SK-N-MC (cell line): ENCODE data around the gene NECAB3.
A peak's percentile ranks its signal among the peaks of the same experiment; 100 is the strongest.

ENCODE experiments used
- DNase-seq: peaks from one replicate; pipeline ENCODE4 v3.0.0-alpha.2; 2011; ENCODE audit warnings: low read depth, low spot score
- H3K27ac ChIP-seq: fragments of 200-600 bp; sonication (generic); 2 replicates; pipeline ENCODE4 v1.5.1; 2016; ENCODE audit warnings: mixed run types
- H3K36me3 ChIP-seq: fragments of 200-600 bp; sonication (generic); 2 replicates; pipeline ENCODE4 v1.6.1; 2017; ENCODE audit warnings: antibody characterized with exemption, low read length, mixed read lengths; ENCODE audit not compliant: insufficient read depth
- H3K4me3 ChIP-seq: fragments of 200-600 bp; sonication (generic); 2 replicates; pipeline ENCODE4 v1.5.1; 2016
- H3K9ac ChIP-seq: fragments of 200-600 bp; sonication (generic); 2 replicates; pipeline ENCODE4 v1.8.0; 2017; ENCODE audit warnings: mixed run types, mixed read lengths; ENCODE audit not compliant: insufficient read length
- H3K9me3 ChIP-seq: fragments of 200-600 bp; sonication (generic); 2 replicates; pipeline ENCODE4 v1.6.1; 2017; ENCODE audit warnings: low read depth, mild to moderate bottlenecking, antibody characterized with exemption, low read length, moderate library complexity, mixed read lengths
- EZH2 ChIP-seq: fragments of 200-600 bp; sonication (generic); IDR thresholded peaks from one replicate; pipeline ENCODE4 v1.6.1; 2017; ENCODE audit warnings: antibody characterized with exemption
- FOXP2 ChIP-seq: optimal IDR thresholded peaks from 2 replicates; pipeline ENCODE3; 2011; ENCODE audit warnings: mild to moderate bottlenecking, moderate library complexity; ENCODE audit not compliant: insufficient read depth; ENCODE audit errors: extremely low read length, control extremely low read depth
- POLR2AphosphoS5 ChIP-seq: IDR thresholded peaks from 2 replicates; pipeline ENCODE4 v1.6.1; 2012; ENCODE audit warnings: mild to moderate bottlenecking, low read depth, low read length, borderline replicate concordance

NECAB3 gene

GRCh38 chr20:33689973-33690372 lies 15.7 kb upstream of the NECAB3 start:
- no peak overlapping the region for H3K27ac ChIP-seq
- DNase-seq: no peak
- no peaks in the 10 kb centered on the region for H3K9me3 ChIP-seq
- H3K4me3 ChIP-seq: no peak overlapping the region
- no peaks in the 10 kb centered on the region for H3K36me3 ChIP-seq
- TF ChIP-seq POLR2AphosphoS5 (no peak), FOXP2 (no peak), EZH2 (no peak)
- H3K9ac ChIP-seq: no peak overlapping the region

- Histone ChIP-seq H3K9me3 (no peaks in the 10 kb centered on the region), H3K4me3 (no peak overlapping the region), H3K36me3 (no peaks in the 10 kb centered on the region), H3K9ac (no peak overlapping the region), H3K27ac (no peak overlapping the region)
- TF ChIP-seq POLR2AphosphoS5 (no peak), FOXP2 (no peak), EZH2 (no peak)
- DNase-seq: no peak
Measured at GRCh38 chr20:33689493-33689892, 15.3 kb upstream of the NECAB3 start.

GRCh38 chr20:33688938-33689424 lies 14.8 kb upstream of the NECAB3 start:
- no peaks in the 10 kb centered on the region for H3K9me3 ChIP-seq
- DNase-seq: no peak
- H3K36me3 ChIP-seq: no peaks in the 10 kb centered on the region
- H3K9ac ChIP-seq: no peak overlapping the region
- no peak overlapping the region for H3K4me3 ChIP-seq
- TF ChIP-seq FOXP2 (no peak), POLR2AphosphoS5 (no peak), EZH2 (no peak)
- H3K27ac ChIP-seq: no peak overlapping the region

- H3K27ac ChIP-seq: no peak overlapping the region
- no peaks in the 10 kb centered on the region for H3K36me3 ChIP-seq
- no peaks in the 10 kb centered on the region for H3K9me3 ChIP-seq
- TF ChIP-seq EZH2 (no peak), POLR2AphosphoS5 (no peak), FOXP2 (no peak)
- H3K9ac ChIP-seq: no peak overlapping the region
- no peak for DNase-seq
- no peak overlapping the region for H3K4me3 ChIP-seq
Measured at GRCh38 chr20:33687993-33688937, 14.0 kb upstream of the NECAB3 start.

- no peak overlapping the region for H3K4me3 ChIP-seq
- no peak for DNase-seq
- 0 out of 2 replicates have a peak, but pooled peaks cover 3% of the 10 kb centered on the region for H3K36me3 ChIP-seq
- no peak overlapping the region for H3K9ac ChIP-seq
- no peak overlapping the region for H3K27ac ChIP-seq
- H3K9me3 ChIP-seq: no peaks in the 10 kb centered on the region
- no peak for TF ChIP-seq EZH2
- TF ChIP-seq POLR2AphosphoS5: no peak
- TF ChIP-seq FOXP2: no peak
Measured at GRCh38 chr20:33687370-33687915, 13.2 kb upstream of the NECAB3 start.

- Histone ChIP-seq H3K9me3 (no peaks in the 10 kb centered on the region), H3K36me3 (0 out of 2 replicates have a peak, but pooled peaks cover 3% of the 10 kb centered on the region), H3K27ac (no peak overlapping the region), H3K9ac (no peak overlapping the region), H3K4me3 (peak overlapping the region; percentile 86)
- no peak for DNase-seq
- TF ChIP-seq POLR2AphosphoS5 (no peak), FOXP2 (no peak), EZH2 (no peak)
Measured at GRCh38 chr20:33686984-33687366, 12.7 kb upstream of the NECAB3 start.

- H3K36me3 ChIP-seq: 0 out of 2 replicates have a peak, but pooled peaks cover 3% of the 10 kb centered on the region
- H3K4me3 ChIP-seq: peak within 1 kb of the TSS; percentile 86
- no peak for DNase-seq
- H3K9me3 ChIP-seq: no peaks in the 10 kb centered on the region
- peak within 1 kb of the TSS; percentile 72 for H3K9ac ChIP-seq
- TF ChIP-seq FOXP2 (no peak), POLR2AphosphoS5 (peak; percentile 54; the same call in 1 of the 2 replicates)
- H3K27ac ChIP-seq: no peak within 1 kb of the TSS
Measured at GRCh38 chr20:33686100-33686983, 12.1 kb upstream of the NECAB3 start, which contains the start of gene E2F1. Gene E2F1 (minus strand): TSS chr20:33686385. CDS start chr20:33686264, 121 bp downstream.
